HepG2 (cell line): Measurements from ENCODE around the gene CHP1.

Experiments
- CC2D1A ChIP-seq: sonication (generic); formaldehyde crosslinking; IDR thresholded peaks from 2 replicates; pipeline ENCODE4 v1.8.1; 2023; ENCODE audit warnings: mild to moderate bottlenecking, missing genetic modification reagents
- KDM1A ChIP-seq: IDR thresholded peaks from 2 replicates; pipeline ENCODE4 v1.6.1; 2016; ENCODE audit warnings: missing compliant biosample characterization
- PBX3 ChIP-seq: sonication (generic); formaldehyde crosslinking; IDR thresholded peaks from 2 replicates; pipeline ENCODE4 v1.8.1; 2023; ENCODE audit warnings: missing genetic modification reagents, inconsistent platforms, borderline replicate concordance
- POLR2A ChIP-seq, 2 experiments: IDR thresholded peaks; 2 replicates each; pipeline ENCODE4 v1.6.1; 2011; ENCODE audit warnings: low read depth in 2 of 2, low read length in 2 of 2, mild to moderate bottlenecking in 1 of 2, moderate library complexity in 1 of 2; ENCODE audit not compliant: insufficient read depth in 1 of 2
- REST ChIP-seq, 2 experiments: IDR thresholded peaks; 2 replicates each; pipeline ENCODE4 v1.6.1; 2011 to 2012; ENCODE audit warnings: low read length in 2 of 2, borderline replicate concordance in 1 of 2, low read depth in 1 of 2, mild to moderate bottlenecking in 1 of 2, moderate library complexity in 1 of 2
- RFX1 ChIP-seq: fragments of 450-650 bp; IDR thresholded peaks from 2 replicates; pipeline ENCODE4 v1.6.1; 2017
- TCF7L2 ChIP-seq: IDR thresholded peaks from 2 replicates; pipeline ENCODE4 v1.6.1; 2011; ENCODE audit warnings: mild to moderate bottlenecking, low read depth, low read length, moderate library complexity
- ZFP36L2 ChIP-seq: sonication (generic); formaldehyde crosslinking; IDR thresholded peaks from 2 replicates; pipeline ENCODE4 v1.4.0; 2020; ENCODE audit warnings: missing genetic modification reagents
- ZNF121 ChIP-seq: sonication (generic); formaldehyde crosslinking; IDR thresholded peaks from 2 replicates; pipeline ENCODE4 v1.5.0; 2020; ENCODE audit warnings: mild to moderate bottlenecking, missing genetic modification reagents

DNA sequence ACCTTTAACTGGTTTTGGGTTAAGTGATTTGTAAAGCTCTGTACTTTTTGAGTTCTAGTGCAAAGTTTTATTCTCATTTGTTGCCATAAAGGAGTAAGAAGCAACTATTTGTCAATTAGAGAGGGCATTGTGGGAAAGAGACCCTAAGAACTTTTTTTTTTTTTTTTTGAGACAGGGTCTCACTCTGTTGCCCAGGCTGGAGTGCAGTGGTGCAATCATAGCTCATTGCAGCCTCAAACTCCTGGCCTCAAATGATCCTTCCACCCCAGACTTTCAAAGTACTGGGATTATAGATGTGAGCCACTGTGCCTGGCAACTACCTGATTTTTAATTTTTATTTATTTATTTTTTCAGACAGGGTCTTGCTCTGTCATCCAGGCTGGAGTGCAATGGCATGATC lies 4.9 kb downstream of the CHP1 start:
- TF ChIP-seq REST (IDR thresholded peaks at IDR 0.05; ENCODE audit: borderline replicate concordance in 1 of 2, low read depth in 1 of 2, low read length in 2 of 2) (no peak), CC2D1A (no peak), POLR2A (IDR thresholded peaks at IDR 0.05; ENCODE audit: insufficient read depth in 1 of 2, low read depth in 2 of 2, low read length in 2 of 2) (no peak), KDM1A (no peak), TCF7L2 (no peak), ZNF121 (CRISPR knock-in tag) (no peak), ZFP36L2 (CRISPR knock-in tag) (no peak), RFX1 (no peak), PBX3 (CRISPR knock-in tag) (no peak)
